Prostate gland (tissue), 2 donors: Measurements from ENCODE around the gene KCNJ3.

ENCODE experiments used
- CTCF ChIP-seq, 4 experiments: fragments of 200-600 bp in 2 of 4; fragments of 450-650 bp in 2 of 4; sonication (generic) in 2 of 4; IDR thresholded peaks; 1 replicate in 3 of 4; 2 replicates in 1 of 4; pipeline ENCODE4 v1.5.1; 2016 to 2019; ENCODE audit warnings: antibody characterized with exemption in 4 of 4, mild to moderate bottlenecking in 2 of 4, moderate library complexity in 2 of 4
- POLR2AphosphoS5 ChIP-seq: sonication (generic); formaldehyde crosslinking; IDR thresholded peaks from one replicate; pipeline ENCODE4 v1.6.1; 2017; ENCODE audit warnings: antibody characterized with exemption

GRCh38 chr2:154825358-154825757, 126.9 kb downstream of the KCNJ3 start:
- TF ChIP-seq CTCF (IDR thresholded peaks at IDR 0.05) (no peak), POLR2AphosphoS5 (no peak)
